NCI-H146 (cell line): ENCODE measurements around the gene TSR1.

Experiments used
- DNase-seq: peaks from one replicate; lab custom pipeline; 2025; lab: John Stamatoyannopoulos, UW

The TSR1 gene

GRCh38 chr17:2279707-2280106 lies 56.5 kb downstream of the TSR1 start:
- DNase-seq: no peak

- DNase-seq: no peak
These were observed 58.7 kb downstream of the TSR1 start for GRCh38 chr17:2277429-2278170.

- DNase-seq: no peak
These were observed 60.5 kb downstream of the TSR1 start for GRCh38 chr17:2275722-2276121.

GRCh38 chr17:2274414-2274813 lies 61.8 kb downstream of the TSR1 start:
- no peak for DNase-seq
